Activated CD8-positive, alpha-beta memory T cell treated with anti-CD3 and anti-CD28 coated beads, Interleukin-2, amount 50 U/mL, for 24 hours (primary cell): ENCODE measurements around the gene NBDY.
"Not testable (repeated sequence)": the region's sequence is repeated elsewhere in the genome, so short reads cannot be mapped to it uniquely, and the experiment has no call there.

Source experiments
- DNase-seq: peaks from one replicate; pipeline ENCODE4 v3.0.0-alpha.2; 2020; ENCODE audit errors: extremely low read depth

NBDY gene

GRCh38 chrX:56729152-56729850, at the start of gene NBDY:
NBDY (plus strand) TSS chrX:56729243; CDS start chrX:56729354, 111 bp downstream.
- DNase-seq, result no peak

GRCh38 chrX:56704530-56704929, 24.5 kb upstream of the NBDY start:
- not testable (repeated sequence) for DNase-seq

- DNase-seq, result no peak
These were observed 2.4 kb upstream of the NBDY start for GRCh38 chrX:56726605-56727004.

GRCh38 chrX:56727531-56727930, 1.5 kb upstream of the NBDY start:
- no peak for DNase-seq

- DNase-seq, result no peak
These were observed 722 bp upstream of the NBDY start for GRCh38 chrX:56728321-56728720.

- no peak for DNase-seq
These were observed 291 bp upstream of the NBDY start for GRCh38 chrX:56728752-56729151.

- DNase-seq, result no peak
These were observed 4.5 kb downstream of the NBDY start for GRCh38 chrX:56733459-56734046.

- DNase-seq, result no peak
These were observed 7.2 kb downstream of the NBDY start for GRCh38 chrX:56736219-56736618.

- no peak for DNase-seq
These were observed 9.6 kb downstream of the NBDY start for GRCh38 chrX:56738670-56739069.

GRCh38 chrX:56744996-56745395, 16.0 kb downstream of the NBDY start:
- no peak for DNase-seq

- DNase-seq, result no peak
These were observed 18.0 kb downstream of the NBDY start for GRCh38 chrX:56746996-56747395.

GRCh38 chrX:56751071-56751470, 22.0 kb downstream of the NBDY start:
- no peak for DNase-seq

- no peak for DNase-seq
These were observed 28.3 kb downstream of the NBDY start for GRCh38 chrX:56757327-56757726.

GRCh38 chrX:56758456-56758855, 29.4 kb downstream of the NBDY start:
- DNase-seq, result no peak

GRCh38 chrX:56759736-56760409, 30.8 kb downstream of the NBDY start:
- no peak for DNase-seq

- not testable (repeated sequence) for DNase-seq
These were observed 31.5 kb downstream of the NBDY start for GRCh38 chrX:56760410-56761124.

- no peak for DNase-seq
These were observed 32.1 kb downstream of the NBDY start for GRCh38 chrX:56761167-56761566.

- DNase-seq, result no peak
These were observed 33.2 kb downstream of the NBDY start for GRCh38 chrX:56762220-56762619.

- no peak for DNase-seq
These were observed 33.9 kb downstream of the NBDY start for GRCh38 chrX:56762707-56763555.

- DNase-seq, result no peak
These were observed 34.6 kb downstream of the NBDY start for GRCh38 chrX:56763556-56764152.
